H9 (cell line): Measurements from ENCODE around the gene ADGRF1. TPM values are rescaled to one million over a fixed set of nuclear protein-coding genes. Genes with fewer than 3 reads are reported as not detected.

ENCODE experiments used
- DNase-seq: peaks from one replicate; pipeline ENCODE4 v3.0.0-alpha.2; 2017
- H2AFZ ChIP-seq: one replicate; pipeline ENCODE4 v1.6.1; 2013; ENCODE audit warnings: mild to moderate bottlenecking, low read length, control low read depth, moderate library complexity
- H2AK5ac ChIP-seq: 2 replicates; pipeline ENCODE4 v1.6.1; 2013; ENCODE audit warnings: low read length, control low read depth, mixed read lengths; ENCODE audit not compliant: insufficient read length
- H2BK120ac ChIP-seq: one replicate; pipeline ENCODE4 v1.6.1; 2013; ENCODE audit warnings: low read depth, mild to moderate bottlenecking, low read length, control low read depth, inconsistent platforms; ENCODE audit not compliant: poor library complexity, severe bottlenecking
- H2BK12ac ChIP-seq: 2 replicates; pipeline ENCODE4 v1.6.1; 2013; ENCODE audit warnings: low read length, control low read depth, mixed read lengths, low read depth; ENCODE audit not compliant: insufficient read length
- H2BK15ac ChIP-seq: 2 replicates; pipeline ENCODE4 v1.6.1; 2013; ENCODE audit warnings: low read depth, low read length, control low read depth
- H2BK20ac ChIP-seq: one replicate; pipeline ENCODE4 v1.6.1; 2013; ENCODE audit warnings: low read depth, mild to moderate bottlenecking, low read length, control low read depth, inconsistent platforms; ENCODE audit not compliant: poor library complexity, severe bottlenecking
- H2BK5ac ChIP-seq: 2 replicates; pipeline ENCODE4 v1.6.1; 2013; ENCODE audit warnings: low read length, control low read depth, mixed read lengths; ENCODE audit not compliant: insufficient read length
- H3K14ac ChIP-seq: 2 replicates; pipeline ENCODE4 v1.6.1; 2013; ENCODE audit warnings: low read length, control low read depth; ENCODE audit not compliant: insufficient read depth
- H3K18ac ChIP-seq: 2 replicates; pipeline ENCODE4 v1.6.1; 2013; ENCODE audit warnings: low read depth, mild to moderate bottlenecking, mixed read lengths, low read length, control low read depth; ENCODE audit not compliant: insufficient read length
- H3K23ac ChIP-seq: 2 replicates; pipeline ENCODE4 v1.6.1; 2013; ENCODE audit warnings: low read length, control low read depth, mixed read lengths, low read depth; ENCODE audit not compliant: insufficient read length
- H3K23me2 ChIP-seq: 2 replicates; pipeline ENCODE4 v1.6.1; 2013; ENCODE audit warnings: low read depth, mild to moderate bottlenecking, mixed read lengths, low read length, control low read depth; ENCODE audit not compliant: insufficient read length, poor library complexity, severe bottlenecking
- H3K27ac ChIP-seq: 2 replicates; pipeline ENCODE4 v1.5.1; 2013; ENCODE audit warnings: low read length, control low read depth, mixed read lengths, low read depth; ENCODE audit not compliant: insufficient read length
- H3K27me3 ChIP-seq: 2 replicates; pipeline ENCODE4 v1.6.1; 2013; ENCODE audit warnings: low read length, control low read depth, inconsistent platforms; ENCODE audit not compliant: insufficient read depth
- H3K4ac ChIP-seq: 2 replicates; pipeline ENCODE4 v1.6.1; 2013; ENCODE audit warnings: low read depth, mild to moderate bottlenecking, control low read depth, inconsistent platforms, low read length, moderate library complexity
- H3K4me1 ChIP-seq: 2 replicates; pipeline ENCODE4 v1.6.1; 2013; ENCODE audit warnings: low read length, control low read depth, inconsistent platforms; ENCODE audit not compliant: insufficient read depth
- H3K4me2 ChIP-seq: 2 replicates; pipeline ENCODE4 v1.6.1; 2013; ENCODE audit warnings: low read length, control low read depth, mixed read lengths; ENCODE audit not compliant: insufficient read length, insufficient read depth
- H3K56ac ChIP-seq: 2 replicates; pipeline ENCODE4 v1.6.1; 2013; ENCODE audit warnings: low read depth, mild to moderate bottlenecking, mixed read lengths, low read length, control low read depth; ENCODE audit not compliant: insufficient read length
- H3K79me1 ChIP-seq: 2 replicates; pipeline ENCODE4 v1.6.1; 2013; ENCODE audit warnings: low read depth, mild to moderate bottlenecking, moderate library complexity, low read length, control low read depth, inconsistent platforms; ENCODE audit not compliant: insufficient read depth, poor library complexity, severe bottlenecking
- H3K79me2 ChIP-seq: 2 replicates; pipeline ENCODE4 v1.6.1; 2013; ENCODE audit warnings: low read length, control low read depth, inconsistent platforms; ENCODE audit not compliant: insufficient read depth
- H3K9ac ChIP-seq: 2 replicates; pipeline ENCODE4 v1.6.1; 2013; ENCODE audit warnings: low read length, control low read depth, mixed read lengths; ENCODE audit not compliant: insufficient read length; ENCODE audit errors: extremely low read depth
- H3K9me3 ChIP-seq: one replicate; pipeline ENCODE4 v1.6.1; 2013; ENCODE audit warnings: low read depth, low read length, inconsistent platforms; ENCODE audit not compliant: control insufficient read depth
- H3T11ph ChIP-seq: one replicate; pipeline ENCODE4 v1.6.1; 2013; ENCODE audit warnings: mild to moderate bottlenecking, low read length, control low read depth, inconsistent platforms
- H4K20me1 ChIP-seq: one replicate; pipeline ENCODE4 v1.6.1; 2013; ENCODE audit not compliant: control insufficient read depth, insufficient read length, insufficient read depth
- H4K5ac ChIP-seq: 2 replicates; pipeline ENCODE4 v1.6.1; 2013; ENCODE audit warnings: low read depth, mild to moderate bottlenecking, mixed read lengths, low read length, control low read depth; ENCODE audit not compliant: insufficient read length
- H4K8ac ChIP-seq: replicated peaks from 2 replicates; pipeline ENCODE4 v1.6.1; 2013; ENCODE audit warnings: low read length, control low read depth, mixed read lengths, low read depth; ENCODE audit not compliant: insufficient read length
- H4K91ac ChIP-seq: 2 replicates; pipeline ENCODE4 v1.6.1; 2013; ENCODE audit warnings: low read depth, mild to moderate bottlenecking, moderate library complexity, mixed read lengths, low read length, control low read depth; ENCODE audit not compliant: insufficient read length
- H3K27ac Mint-ChIP-seq, 3 experiments: 2 replicates in 2 of 3; 3 replicates in 1 of 3; pipeline ENCODE4 v1.8.0; 2020 to 2021; ENCODE audit warnings: mixed read lengths in 3 of 3, mild to moderate bottlenecking in 1 of 3, moderate library complexity in 1 of 3
- H3K27me3 Mint-ChIP-seq: 2 replicates; pipeline ENCODE4 v1.8.0; 2021; ENCODE audit warnings: low read depth, mild to moderate bottlenecking, moderate library complexity, mixed read lengths
- H3K36me3 Mint-ChIP-seq, 3 experiments: 2 replicates in 2 of 3; 3 replicates in 1 of 3; pipeline ENCODE4 v1.8.0; 2020 to 2021; ENCODE audit warnings: low read depth in 3 of 3, mixed read lengths in 3 of 3; ENCODE audit not compliant: insufficient read depth in 1 of 3
- H3K4me1 Mint-ChIP-seq, 2 experiments: 2 replicates each; pipeline ENCODE4 v1.8.0; 2020; ENCODE audit warnings: mixed read lengths in 2 of 2
- H3K4me3 Mint-ChIP-seq, 2 experiments: 2 replicates in 1 of 2; 3 replicates in 1 of 2; pipeline ENCODE4 v1.8.0; 2020 to 2021; ENCODE audit warnings: mild to moderate bottlenecking in 2 of 2, mixed read lengths in 2 of 2, moderate library complexity in 1 of 2
- H3K9me3 Mint-ChIP-seq, 2 experiments: 2 replicates in 1 of 2; 3 replicates in 1 of 2; pipeline ENCODE4 v1.8.0; 2020; ENCODE audit warnings: mild to moderate bottlenecking in 2 of 2, mixed read lengths in 2 of 2, moderate library complexity in 1 of 2
- WGBS: extraction: QIAGEN DNeasy Blood & Tissue Kit; methylation state at CpG from one replicate; pipeline ENCODE4 v1.1.7; 2013; ENCODE audit warnings: missing lambda C conversion rate, low lambda C conversion rate, mixed read lengths; ENCODE audit not compliant: insufficient read length; ENCODE audit errors: extremely low coverage; 5-methylcytosine and 5-hydroxymethylcytosine counted together
- total RNA-seq: library from RNA; stranded (reverse); gene quantifications from 2 replicates; pipeline ENCODE4 v1.2.1, GENCODE V29; 2021
- TF ChIP-seq, protein P1 (sequence below): fragments of 200-600 bp; sonication (generic); conservative IDR thresholded peaks from 3 replicates; pipeline ENCODE4 v1.8.0; 2021; ENCODE audit warnings: antibody characterized with exemption, mild to moderate bottlenecking

Gene ADGRF1
- total RNA-seq, 1 experiment from 2014 or later, result not detected

DNA sequence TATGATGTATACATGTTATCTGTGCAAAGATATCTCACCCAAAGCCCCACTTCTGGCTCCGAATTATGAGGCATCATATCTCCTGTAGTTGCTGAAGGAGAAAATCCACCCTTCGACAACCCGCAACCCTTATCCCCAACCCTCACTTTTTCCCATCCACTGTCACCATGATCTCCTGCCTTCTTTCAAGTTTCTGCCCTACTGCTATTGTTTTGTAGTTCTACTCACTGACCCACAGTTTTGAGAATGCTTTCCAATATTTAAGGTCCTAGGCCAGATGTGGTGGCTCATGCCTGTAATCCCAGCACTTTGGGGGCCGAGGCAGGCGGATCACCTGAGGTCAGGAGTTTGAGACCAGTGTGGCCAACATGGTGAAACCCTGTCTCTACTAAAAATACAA is 22.2 kb downstream of the ADGRF1 start:
- WGBS, result no CpG with 5 or more reads among the region's 5 CpGs

More for the DNA sequence above, 22.2 kb downstream of the ADGRF1 start:
- Mint-ChIP-seq H3K9me3 (no peaks in the 10 kb centered on the region), H3K4me1 (peaks cover 8 to 10% of the 10 kb centered on the region in 2 experiments; a peak in 3 of 4 replicates), H3K36me3 (no peaks in the 10 kb centered on the region), H3K27me3 (no peaks in the 10 kb centered on the region), H3K4me3 (no peak overlapping the region), H3K27ac (no peak overlapping the region)
- Histone ChIP-seq H3T11ph (no peak overlapping the region), H2BK120ac (no peak overlapping the region), H4K20me1 (no peaks in the 10 kb centered on the region), H3K4me1 (no peaks in the 10 kb centered on the region), H3K18ac (no peak overlapping the region), H3K4ac (no peak overlapping the region), H4K91ac (no peak overlapping the region), H3K14ac (no peak overlapping the region), H3K23ac (no peak overlapping the region), H3K4me2 (no peak overlapping the region), H2BK20ac (no peak overlapping the region), H4K8ac (no peak overlapping the region), H3K23me2 (no peaks in the 10 kb centered on the region), H2BK15ac (no peak overlapping the region), H2AK5ac (no peak overlapping the region), H3K9ac (no peak overlapping the region), H2BK12ac (no peak overlapping the region), H3K9me3 (no peaks in the 10 kb centered on the region), H2AFZ (no peak overlapping the region), H3K79me2 (no peaks in the 10 kb centered on the region), H2BK5ac (no peak overlapping the region), H3K27ac (no peak overlapping the region), H3K56ac (no peak overlapping the region), H3K79me1 (no peaks in the 10 kb centered on the region), H4K5ac (no peak overlapping the region), H3K27me3 (no peaks in the 10 kb centered on the region)
- TF ChIP-seq, protein P1, sequence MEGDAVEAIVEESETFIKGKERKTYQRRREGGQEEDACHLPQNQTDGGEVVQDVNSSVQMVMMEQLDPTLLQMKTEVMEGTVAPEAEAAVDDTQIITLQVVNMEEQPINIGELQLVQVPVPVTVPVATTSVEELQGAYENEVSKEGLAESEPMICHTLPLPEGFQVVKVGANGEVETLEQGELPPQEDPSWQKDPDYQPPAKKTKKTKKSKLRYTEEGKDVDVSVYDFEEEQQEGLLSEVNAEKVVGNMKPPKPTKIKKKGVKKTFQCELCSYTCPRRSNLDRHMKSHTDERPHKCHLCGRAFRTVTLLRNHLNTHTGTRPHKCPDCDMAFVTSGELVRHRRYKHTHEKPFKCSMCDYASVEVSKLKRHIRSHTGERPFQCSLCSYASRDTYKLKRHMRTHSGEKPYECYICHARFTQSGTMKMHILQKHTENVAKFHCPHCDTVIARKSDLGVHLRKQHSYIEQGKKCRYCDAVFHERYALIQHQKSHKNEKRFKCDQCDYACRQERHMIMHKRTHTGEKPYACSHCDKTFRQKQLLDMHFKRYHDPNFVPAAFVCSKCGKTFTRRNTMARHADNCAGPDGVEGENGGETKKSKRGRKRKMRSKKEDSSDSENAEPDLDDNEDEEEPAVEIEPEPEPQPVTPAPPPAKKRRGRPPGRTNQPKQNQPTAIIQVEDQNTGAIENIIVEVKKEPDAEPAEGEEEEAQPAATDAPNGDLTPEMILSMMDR, result no peak
- DNase-seq, result no peak
